HCT116 (cell line): ENCODE measurements around the gene GOLGA6L2.
"Not testable (repeated sequence)": the region's sequence is repeated elsewhere in the genome, so short reads cannot be mapped to it uniquely, and the experiment has no call there.

Source experiments
- ELF1 ChIP-seq: IDR thresholded peaks from 2 replicates; pipeline ENCODE4 v1.6.1; 2012; ENCODE audit warnings: low read depth, borderline replicate concordance
- EZH2 ChIP-seq: fragments of 200-600 bp; sonication (generic); IDR thresholded peaks from 2 replicates; pipeline ENCODE4 v1.6.1; 2017; ENCODE audit warnings: antibody characterized with exemption, mixed run types
- POLR2A ChIP-seq: IDR thresholded peaks from 2 replicates; pipeline ENCODE4 v1.7.0; 2011; ENCODE audit warnings: borderline replicate concordance; ENCODE audit not compliant: insufficient read depth, insufficient read length; ENCODE audit errors: extremely low read depth
- POLR2AphosphoS5 ChIP-seq: IDR thresholded peaks from 2 replicates; pipeline ENCODE4 v1.6.1; 2011; ENCODE audit warnings: mild to moderate bottlenecking, low read depth, low read length, moderate library complexity
- TF ChIP-seq, protein P1 (sequence below), 3 experiments: fragments of 200-600 bp in 1 of 3; sonication (generic) in 1 of 3; IDR thresholded peaks in 2 of 3; conservative IDR thresholded peaks in 1 of 3; 2 replicates each; pipeline ENCODE4 v1.5.1; 2012 to 2017; ENCODE audit warnings: low read depth in 2 of 3, low read length in 2 of 3, antibody characterized with exemption in 1 of 3, borderline replicate concordance in 1 of 3, control low read depth in 1 of 3, mild to moderate bottlenecking in 1 of 3, mixed read lengths in 1 of 3, mixed run types in 1 of 3, moderate library complexity in 1 of 3; ENCODE audit not compliant: insufficient read depth in 1 of 3
- TF ChIP-seq, protein P2 (sequence below): IDR thresholded peaks from 2 replicates; pipeline ENCODE4 v1.6.1; 2012; ENCODE audit warnings: low read depth

DNA sequence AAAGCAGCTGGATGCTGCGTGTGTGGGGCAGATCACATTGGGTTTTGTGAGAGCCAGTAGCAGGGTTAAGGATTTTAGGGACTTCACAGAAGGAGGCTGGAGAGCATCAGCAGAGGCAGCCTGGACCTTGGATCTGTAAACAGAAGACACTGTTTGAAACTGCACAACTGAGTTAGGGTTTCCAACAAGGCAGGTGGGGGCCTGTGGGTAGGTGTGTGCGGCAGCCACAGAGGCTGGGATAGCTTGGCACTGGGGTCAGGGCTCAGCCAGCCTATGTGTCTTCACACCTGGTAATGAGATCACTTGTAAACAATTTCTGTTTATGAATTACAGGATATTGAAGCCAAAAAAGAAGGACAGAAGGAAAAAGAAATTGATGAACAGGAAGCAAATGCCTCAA lies 12.3 kb downstream of the GOLGA6L2 start:
- not testable (repeated sequence) for TF ChIP-seq POLR2A, ELF1, POLR2AphosphoS5, EZH2
- TF ChIP-seq, protein P1, sequence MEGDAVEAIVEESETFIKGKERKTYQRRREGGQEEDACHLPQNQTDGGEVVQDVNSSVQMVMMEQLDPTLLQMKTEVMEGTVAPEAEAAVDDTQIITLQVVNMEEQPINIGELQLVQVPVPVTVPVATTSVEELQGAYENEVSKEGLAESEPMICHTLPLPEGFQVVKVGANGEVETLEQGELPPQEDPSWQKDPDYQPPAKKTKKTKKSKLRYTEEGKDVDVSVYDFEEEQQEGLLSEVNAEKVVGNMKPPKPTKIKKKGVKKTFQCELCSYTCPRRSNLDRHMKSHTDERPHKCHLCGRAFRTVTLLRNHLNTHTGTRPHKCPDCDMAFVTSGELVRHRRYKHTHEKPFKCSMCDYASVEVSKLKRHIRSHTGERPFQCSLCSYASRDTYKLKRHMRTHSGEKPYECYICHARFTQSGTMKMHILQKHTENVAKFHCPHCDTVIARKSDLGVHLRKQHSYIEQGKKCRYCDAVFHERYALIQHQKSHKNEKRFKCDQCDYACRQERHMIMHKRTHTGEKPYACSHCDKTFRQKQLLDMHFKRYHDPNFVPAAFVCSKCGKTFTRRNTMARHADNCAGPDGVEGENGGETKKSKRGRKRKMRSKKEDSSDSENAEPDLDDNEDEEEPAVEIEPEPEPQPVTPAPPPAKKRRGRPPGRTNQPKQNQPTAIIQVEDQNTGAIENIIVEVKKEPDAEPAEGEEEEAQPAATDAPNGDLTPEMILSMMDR (IDR thresholded peaks at IDR 0.05 in 2 of 3, conservative IDR thresholded peaks at IDR 0.05 in 1 of 3; ENCODE audit: borderline replicate concordance in 1 of 3, insufficient read depth in 1 of 3, low read depth in 2 of 3, low read length in 2 of 3): not testable (repeated sequence)
- TF ChIP-seq, protein P2, sequence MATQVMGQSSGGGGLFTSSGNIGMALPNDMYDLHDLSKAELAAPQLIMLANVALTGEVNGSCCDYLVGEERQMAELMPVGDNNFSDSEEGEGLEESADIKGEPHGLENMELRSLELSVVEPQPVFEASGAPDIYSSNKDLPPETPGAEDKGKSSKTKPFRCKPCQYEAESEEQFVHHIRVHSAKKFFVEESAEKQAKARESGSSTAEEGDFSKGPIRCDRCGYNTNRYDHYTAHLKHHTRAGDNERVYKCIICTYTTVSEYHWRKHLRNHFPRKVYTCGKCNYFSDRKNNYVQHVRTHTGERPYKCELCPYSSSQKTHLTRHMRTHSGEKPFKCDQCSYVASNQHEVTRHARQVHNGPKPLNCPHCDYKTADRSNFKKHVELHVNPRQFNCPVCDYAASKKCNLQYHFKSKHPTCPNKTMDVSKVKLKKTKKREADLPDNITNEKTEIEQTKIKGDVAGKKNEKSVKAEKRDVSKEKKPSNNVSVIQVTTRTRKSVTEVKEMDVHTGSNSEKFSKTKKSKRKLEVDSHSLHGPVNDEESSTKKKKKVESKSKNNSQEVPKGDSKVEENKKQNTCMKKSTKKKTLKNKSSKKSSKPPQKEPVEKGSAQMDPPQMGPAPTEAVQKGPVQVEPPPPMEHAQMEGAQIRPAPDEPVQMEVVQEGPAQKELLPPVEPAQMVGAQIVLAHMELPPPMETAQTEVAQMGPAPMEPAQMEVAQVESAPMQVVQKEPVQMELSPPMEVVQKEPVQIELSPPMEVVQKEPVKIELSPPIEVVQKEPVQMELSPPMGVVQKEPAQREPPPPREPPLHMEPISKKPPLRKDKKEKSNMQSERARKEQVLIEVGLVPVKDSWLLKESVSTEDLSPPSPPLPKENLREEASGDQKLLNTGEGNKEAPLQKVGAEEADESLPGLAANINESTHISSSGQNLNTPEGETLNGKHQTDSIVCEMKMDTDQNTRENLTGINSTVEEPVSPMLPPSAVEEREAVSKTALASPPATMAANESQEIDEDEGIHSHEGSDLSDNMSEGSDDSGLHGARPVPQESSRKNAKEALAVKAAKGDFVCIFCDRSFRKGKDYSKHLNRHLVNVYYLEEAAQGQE: not testable (repeated sequence)
